WI38 (cell line): ENCODE results near the gene MERTK.

Source experiments
- H3K4me3 ChIP-seq: 2 replicates; pipeline ENCODE4 v1.5.1; 2011; ENCODE audit warnings: low read depth, mild to moderate bottlenecking, control low read depth, low read length
- TF ChIP-seq, protein P1 (sequence below): IDR thresholded peaks from 2 replicates; pipeline ENCODE4 v1.5.1; 2012; ENCODE audit warnings: low read depth, mild to moderate bottlenecking, control low read depth, low read length

MERTK gene

GRCh38 chr2:111912547-111912946 is 14.1 kb downstream of the MERTK start:
- TF ChIP-seq, protein P1, sequence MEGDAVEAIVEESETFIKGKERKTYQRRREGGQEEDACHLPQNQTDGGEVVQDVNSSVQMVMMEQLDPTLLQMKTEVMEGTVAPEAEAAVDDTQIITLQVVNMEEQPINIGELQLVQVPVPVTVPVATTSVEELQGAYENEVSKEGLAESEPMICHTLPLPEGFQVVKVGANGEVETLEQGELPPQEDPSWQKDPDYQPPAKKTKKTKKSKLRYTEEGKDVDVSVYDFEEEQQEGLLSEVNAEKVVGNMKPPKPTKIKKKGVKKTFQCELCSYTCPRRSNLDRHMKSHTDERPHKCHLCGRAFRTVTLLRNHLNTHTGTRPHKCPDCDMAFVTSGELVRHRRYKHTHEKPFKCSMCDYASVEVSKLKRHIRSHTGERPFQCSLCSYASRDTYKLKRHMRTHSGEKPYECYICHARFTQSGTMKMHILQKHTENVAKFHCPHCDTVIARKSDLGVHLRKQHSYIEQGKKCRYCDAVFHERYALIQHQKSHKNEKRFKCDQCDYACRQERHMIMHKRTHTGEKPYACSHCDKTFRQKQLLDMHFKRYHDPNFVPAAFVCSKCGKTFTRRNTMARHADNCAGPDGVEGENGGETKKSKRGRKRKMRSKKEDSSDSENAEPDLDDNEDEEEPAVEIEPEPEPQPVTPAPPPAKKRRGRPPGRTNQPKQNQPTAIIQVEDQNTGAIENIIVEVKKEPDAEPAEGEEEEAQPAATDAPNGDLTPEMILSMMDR = no peak
- no peak overlapping the region for H3K4me3 ChIP-seq

DNA sequence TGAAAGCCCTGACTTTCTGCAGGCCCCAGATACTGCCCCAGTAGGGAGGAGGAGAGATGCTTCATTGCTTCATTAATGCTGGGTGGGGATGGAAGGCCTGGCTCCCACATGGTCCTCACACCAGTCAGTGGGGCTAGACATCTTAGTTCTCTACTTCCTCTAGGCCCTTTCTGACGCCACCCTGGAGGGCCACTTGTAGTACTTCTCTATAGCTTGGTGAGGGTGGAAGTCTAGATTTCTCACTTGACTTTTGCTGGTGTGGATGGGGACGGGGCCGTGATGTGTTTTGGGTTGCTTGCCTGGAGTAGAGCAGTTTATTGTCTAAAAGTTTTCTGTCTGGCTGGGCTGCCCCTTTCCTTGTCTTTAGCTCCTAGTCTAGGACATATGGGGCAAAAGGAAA is 18.7 kb downstream of the MERTK start:
- no peak overlapping the region for H3K4me3 ChIP-seq
- TF ChIP-seq, protein P1 = no peak

GRCh38 chr2:111918383-111918806 is 20.0 kb downstream of the MERTK start:
- TF ChIP-seq, protein P1 = no peak
- H3K4me3 ChIP-seq = no peak overlapping the region

GRCh38 chr2:111919365-111919764 is 21.0 kb downstream of the MERTK start:
- H3K4me3 ChIP-seq = no peak overlapping the region
- TF ChIP-seq, protein P1 = peak; percentile 20; the same call in 1 of the 2 replicates

- H3K4me3 ChIP-seq = no peak overlapping the region
Measured at GRCh38 chr2:111919794-111920608, 21.6 kb downstream of the MERTK start.

DNA sequence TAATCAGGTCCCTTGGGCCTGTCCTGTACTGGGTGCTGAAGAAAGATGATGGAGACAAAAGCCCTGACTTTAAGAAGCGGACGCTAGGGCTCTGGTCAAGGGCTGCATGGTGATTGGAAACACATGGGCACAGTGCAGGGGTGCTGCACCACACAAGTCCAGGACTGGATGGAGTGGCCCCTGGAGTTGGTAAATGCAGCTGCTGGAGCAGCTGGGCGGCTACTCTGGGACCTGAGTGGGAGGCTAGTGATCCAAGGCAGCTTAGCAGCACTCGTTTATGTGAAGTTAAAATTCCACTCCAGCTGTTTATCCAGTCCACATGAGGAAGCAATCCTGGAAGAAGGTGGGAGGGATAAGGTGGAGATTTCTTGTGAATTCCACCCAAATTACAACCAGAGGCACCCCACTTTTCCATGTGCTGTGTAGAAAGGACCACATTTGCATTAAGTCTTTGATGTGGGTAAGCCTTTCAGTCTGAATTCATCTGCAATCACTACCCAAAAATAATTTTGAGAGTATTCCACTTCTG is 24.9 kb downstream of the MERTK start:
- TF ChIP-seq, protein P1 = no peak
- no peak overlapping the region for H3K4me3 ChIP-seq

More at GRCh38 chr2:111919794-111920608, 21.6 kb downstream of the MERTK start:
- TF ChIP-seq, protein P1 = no peak

DNA sequence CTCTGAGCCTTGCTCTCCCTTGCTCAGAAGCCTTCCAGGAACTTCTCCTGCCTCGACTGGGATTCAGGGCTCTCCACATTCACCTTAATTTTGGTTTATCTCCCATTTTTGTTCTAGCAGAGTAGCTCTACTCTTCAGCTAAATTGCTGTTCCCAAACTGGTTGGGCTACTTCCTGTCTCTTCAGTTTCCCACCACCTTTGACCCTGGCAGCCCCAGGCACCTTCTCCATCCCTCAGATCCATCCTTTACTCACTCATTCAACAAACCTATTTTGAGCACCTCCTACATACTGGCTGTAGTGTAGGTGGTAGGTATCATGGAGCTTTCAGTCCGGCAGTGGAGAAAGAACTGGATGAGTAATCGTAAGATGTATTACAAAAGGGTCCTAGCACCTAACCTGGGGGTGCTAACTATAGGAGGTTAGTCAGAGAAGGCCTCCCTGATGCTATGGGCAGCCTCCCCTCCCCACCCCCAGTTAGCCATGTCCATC is 26.3 kb downstream of the MERTK start:
- TF ChIP-seq, protein P1 = no peak
- no peak overlapping the region for H3K4me3 ChIP-seq
